Keratinocyte (primary cell): ENCODE data around the gene E4F1.

ENCODE experiments used
- CTCF ChIP-seq, 3 experiments: IDR thresholded peaks in 1 of 3; conservative IDR thresholded peaks in 1 of 3; optimal IDR thresholded peaks in 1 of 3; 2 replicates in 2 of 3; 3 replicates in 1 of 3; pipeline versions ENCODE3 to v1.5.1; 2011; ENCODE audit warnings: low read length in 3 of 3, mild to moderate bottlenecking in 3 of 3, moderate library complexity in 2 of 3, control low read depth in 1 of 3, inconsistent platforms in 1 of 3; ENCODE audit not compliant: insufficient read depth in 2 of 3; ENCODE audit errors: extremely low read depth in 1 of 3
- EZH2 ChIP-seq: IDR thresholded peaks from one replicate; pipeline ENCODE4 v1.6.1; 2012; ENCODE audit warnings: inconsistent platforms, mild to moderate bottlenecking, low read length, moderate library complexity

GRCh38 chr16:2175454-2175853 lies 47.9 kb upstream of the E4F1 start:
- TF ChIP-seq EZH2 (no peak), CTCF (optimal IDR thresholded peaks at IDR 0.05 in 1 of 3, IDR thresholded peaks at IDR 0.05 in 1 of 3, conservative IDR thresholded peaks at IDR 0.05 in 1 of 3; ENCODE audit: extremely low read depth in 1 of 3, insufficient read depth in 2 of 3, low read length in 3 of 3) (no peak)
